Transverse colon (tissue), 4 donors: Measurements from ENCODE around the gene SRGAP1. TPM values are rescaled to one million over a fixed set of nuclear protein-coding genes. Genes with fewer than 3 reads are reported as not detected.

Experiments
- DNase-seq: peaks from one replicate; pipeline ENCODE4 v3.0.0-alpha.2; 2019
- H3K27ac ChIP-seq, 4 donors: fragments of 200-600 bp; sonication (generic); 2 replicates each; pipeline ENCODE4 v1.5.1; 2016 to 2018; ENCODE audit warnings: inconsistent platforms in 4 of 4
- H3K27me3 ChIP-seq: fragments of 200-600 bp; sonication (generic); 2 replicates; pipeline ENCODE4 v1.5.1; 2017; ENCODE audit warnings: inconsistent platforms
- H3K36me3 ChIP-seq, 4 donors: fragments of 200-600 bp; sonication (generic); 2 replicates each; pipeline ENCODE4 v1.5.1; 2017 to 2019; ENCODE audit warnings: inconsistent platforms in 4 of 4
- H3K4me1 ChIP-seq, 4 donors: fragments of 200-600 bp; sonication (generic); 2 replicates each; pipeline ENCODE4 v1.5.1; 2017 to 2020; ENCODE audit warnings: inconsistent platforms in 4 of 4
- H3K4me3 ChIP-seq, 4 donors: fragments of 200-600 bp; sonication (generic); 1 replicate in 1 of 4; 2 replicates in 3 of 4; pipeline versions ENCODE4 v1.5.1 to v1.6.1; 2017 to 2019; ENCODE audit warnings: inconsistent platforms in 4 of 4
- H3K9me3 ChIP-seq, 2 donors: fragments of 200-600 bp; sonication (generic); 2 replicates each; pipeline ENCODE4 v1.5.1; 2017 to 2019; ENCODE audit warnings: inconsistent platforms in 2 of 2
- CTCF ChIP-seq, 5 experiments: fragments of 200-600 bp in 3 of 5; fragments of 450-650 bp in 2 of 5; sonication (generic) in 3 of 5; IDR thresholded peaks; 1 replicate in 2 of 5; 2 replicates in 3 of 5; pipeline ENCODE4 v1.5.1; 2016 to 2017; ENCODE audit warnings: antibody characterized with exemption in 5 of 5, inconsistent platforms in 3 of 5, mild to moderate bottlenecking in 2 of 5, moderate library complexity in 1 of 5
- EP300 ChIP-seq: sonication (generic); formaldehyde crosslinking; IDR thresholded peaks from one replicate; pipeline ENCODE4 v1.6.1; 2017; ENCODE audit warnings: antibody characterized with exemption, low read depth
- POLR2A ChIP-seq: fragments of 450-650 bp; IDR thresholded peaks from one replicate; pipeline ENCODE4 v1.6.1; 2016; ENCODE audit warnings: antibody characterized with exemption, mild to moderate bottlenecking, moderate library complexity
- POLR2AphosphoS5 ChIP-seq, 3 donors: sonication (generic); formaldehyde crosslinking; IDR thresholded peaks; one replicate each; pipeline ENCODE4 v1.6.1; 2016; ENCODE audit warnings: antibody characterized with exemption in 3 of 3
- WGBS, 2 donors: methylation state at CpG; one replicate each; pipeline ENCODE4 v1.1.5; 2018; ENCODE audit warnings: low coverage in 1 of 2; 5-methylcytosine and 5-hydroxymethylcytosine counted together
- in situ Hi-C, 4 donors: fragments of 200-750 bp; cut with MboI; loops; one replicate each; pipeline versions ENCODE4 v1.15.0 to v1.15.1; 2017; ENCODE audit warnings: low sequenced_read_pairs in 3 of 4, low pct_ligation_motif_present in 1 of 4, low pct_unique_long_range_greater_than_20kb in 1 of 4
- intact Hi-C: fragments of 100-400 bp; cut with DNase I; formaldehyde crosslinking; loops from one replicate; pipeline ENCODE4 v1.15.1; 2023; ENCODE audit warnings: low total_unique reads
- total RNA-seq, 4 donors: library from RNA; depleted of rRNA; stranded (reverse); fragments of >200 nt; gene quantifications; one replicate each; pipeline ENCODE4 v1.1.0, GENCODE V29; 2016

SRGAP1 gene
- total RNA-seq, 4 donors from 2014 or later, result 16.0 to 720 (median 51.4) TPM

GRCh38 chr12:63898764-63899337 is 54.4 kb downstream of the SRGAP1 start:
- Histone ChIP-seq H3K9me3 (no peaks in the 10 kb centered on the region), H3K27me3 (no peaks in the 10 kb centered on the region), H3K36me3 (no peaks in the 10 kb centered on the region), H3K4me1 (peaks cover 6 to 16% (median 10%) of the 10 kb centered on the region in 4 donors), H3K27ac (no peak overlapping the region), H3K4me3 (no peak overlapping the region)
- intact Hi-C loops (no loop called here), in situ Hi-C loops (no loop called here)
- WGBS, 2 donors, result 80% methylated on average over 4 of the region's 4 CpGs
- no peak for DNase-seq
- TF ChIP-seq CTCF (IDR thresholded peaks at IDR 0.05), result no peak
- TF ChIP-seq POLR2AphosphoS5 (IDR thresholded peaks at IDR 0.05), result no peak
- TF ChIP-seq POLR2A, result no peak
- no peak for TF ChIP-seq EP300

- 68 to 69% methylated on average over 4 of the region's 4 CpGs for WGBS, 2 donors
- no peaks in the 10 kb centered on the region for H3K27me3 ChIP-seq
- intact Hi-C loops, result no loop called here
- TF ChIP-seq POLR2AphosphoS5 (IDR thresholded peaks at IDR 0.05) (no peak), POLR2A (no peak), CTCF (IDR thresholded peaks at IDR 0.05) (no peak), EP300 (no peak)
- H3K36me3 ChIP-seq, result no peaks in the 10 kb centered on the region
- DNase-seq, result no peak
- H3K27ac ChIP-seq, result no peak overlapping the region
- no peak overlapping the region for H3K4me3 ChIP-seq
- no peaks in the 10 kb centered on the region for H3K9me3 ChIP-seq
- H3K4me1 ChIP-seq, result peaks cover 6 to 16% (median 10%) of the 10 kb centered on the region in 4 donors
- in situ Hi-C loops, result no loop called here
Measured at GRCh38 chr12:63899396-63899795, 54.9 kb downstream of the SRGAP1 start.

DNA sequence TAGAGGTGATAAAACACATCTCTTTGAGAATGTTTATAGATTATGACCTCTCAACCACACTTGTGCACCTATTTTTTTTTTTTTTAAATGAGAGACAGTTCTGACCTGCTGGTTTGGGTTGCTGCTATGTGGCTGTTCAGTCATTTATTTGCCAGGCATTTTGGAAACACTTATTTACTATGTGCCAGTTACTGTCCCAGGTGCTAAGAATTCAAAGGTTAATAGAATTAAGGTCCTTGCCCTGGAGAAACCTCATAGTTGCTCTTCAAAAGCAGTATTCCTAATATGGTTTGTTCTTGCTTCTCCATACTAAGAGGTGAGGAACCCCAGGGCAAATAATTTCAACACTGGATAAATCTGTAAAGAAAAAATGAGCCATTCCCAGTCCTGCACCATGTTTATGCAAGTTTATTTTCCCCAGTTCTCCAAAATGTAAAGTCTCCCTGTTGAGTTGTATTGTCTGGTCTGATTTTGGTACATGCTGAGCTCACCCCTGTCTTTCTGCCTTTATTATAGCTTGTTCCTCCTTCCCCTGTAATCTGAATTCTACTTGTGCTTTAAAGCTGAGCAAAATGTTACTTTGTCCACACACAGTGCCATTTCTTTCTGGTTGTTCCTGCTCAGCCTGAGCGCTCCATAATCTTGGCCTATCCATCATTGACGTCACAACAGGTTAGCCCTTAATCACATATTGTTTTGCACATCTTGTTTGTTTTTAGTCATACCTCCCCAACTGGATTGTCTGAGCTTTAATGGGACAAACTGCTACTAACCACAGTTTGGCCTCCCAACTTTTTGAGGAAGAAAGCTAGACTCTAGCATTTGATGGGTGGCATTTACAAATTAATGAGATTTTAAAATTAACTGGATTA is 56.7 kb downstream of the SRGAP1 start:
- Histone ChIP-seq H3K9me3 (no peaks in the 10 kb centered on the region), H3K27ac (no peak overlapping the region), H3K4me3 (no peak overlapping the region), H3K36me3 (no peaks in the 10 kb centered on the region), H3K27me3 (no peaks in the 10 kb centered on the region), H3K4me1 (peaks cover 6 to 16% (median 10%) of the 10 kb centered on the region in 4 donors)
- 58 to 92% methylated on average over 2 of the region's 2 CpGs for WGBS, 2 donors
- in situ Hi-C loops, result no loop called here
- intact Hi-C loops, result no loop called here
- TF ChIP-seq EP300 (no peak), CTCF (IDR thresholded peaks at IDR 0.05) (no peak), POLR2AphosphoS5 (IDR thresholded peaks at IDR 0.05) (no peak), POLR2A (no peak)
- no peak for DNase-seq

GRCh38 chr12:63904653-63905052 is 60.2 kb downstream of the SRGAP1 start:
- no peak for DNase-seq
- Histone ChIP-seq H3K4me1 (peaks cover 6 to 20% (median 9%) of the 10 kb centered on the region in 4 donors), H3K4me3 (no peak overlapping the region), H3K9me3 (no peaks in the 10 kb centered on the region), H3K36me3 (no peaks in the 10 kb centered on the region), H3K27me3 (no peaks in the 10 kb centered on the region), H3K27ac (no peak overlapping the region)
- WGBS, 2 donors, result 71 to 90% methylated on average over 1 to 4 of the region's 4 CpGs
- in situ Hi-C loops, result no loop called here
- intact Hi-C loops, result no loop called here
- TF ChIP-seq POLR2A (no peak), POLR2AphosphoS5 (IDR thresholded peaks at IDR 0.05) (no peak), CTCF (IDR thresholded peaks at IDR 0.05) (no peak), EP300 (no peak)
